SK-N-MC (cell line): ENCODE results near the gene HIC1.

Source experiments
- EZH2 ChIP-seq: fragments of 200-600 bp; sonication (generic); IDR thresholded peaks from one replicate; pipeline ENCODE4 v1.6.1; 2017; ENCODE audit warnings: antibody characterized with exemption
- POLR2AphosphoS5 ChIP-seq: IDR thresholded peaks from 2 replicates; pipeline ENCODE4 v1.6.1; 2012; ENCODE audit warnings: mild to moderate bottlenecking, low read depth, low read length, borderline replicate concordance

DNA sequence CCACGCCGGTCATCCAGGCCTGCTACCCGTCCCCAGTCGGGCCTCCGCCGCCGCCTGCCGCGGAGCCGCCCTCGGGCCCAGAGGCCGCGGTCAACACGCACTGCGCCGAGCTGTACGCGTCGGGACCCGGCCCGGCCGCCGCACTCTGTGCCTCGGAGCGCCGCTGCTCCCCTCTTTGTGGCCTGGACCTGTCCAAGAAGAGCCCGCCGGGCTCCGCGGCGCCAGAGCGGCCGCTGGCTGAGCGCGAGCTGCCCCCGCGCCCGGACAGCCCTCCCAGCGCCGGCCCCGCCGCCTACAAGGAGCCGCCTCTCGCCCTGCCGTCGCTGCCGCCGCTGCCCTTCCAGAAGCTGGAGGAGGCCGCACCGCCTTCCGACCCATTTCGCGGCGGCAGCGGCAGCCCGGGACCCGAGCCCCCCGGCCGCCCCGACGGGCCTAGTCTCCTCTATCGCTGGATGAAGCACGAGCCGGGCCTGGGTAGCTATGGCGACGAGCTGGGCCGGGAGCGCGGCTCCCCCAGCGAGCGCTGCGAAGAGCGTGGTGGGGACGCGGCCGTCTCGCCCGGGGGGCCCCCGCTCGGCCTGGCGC is 2.4 kb downstream of the HIC1 start:
- TF ChIP-seq EZH2: no peak
- no peak for TF ChIP-seq POLR2AphosphoS5
